NCI-H2029 treated with DMSO at 0.1 percent for 48 hours (cell line): ENCODE data around the gene PLCG1.

Experiments used
- DNase-seq: peaks from one replicate; lab custom pipeline; 2025; lab: John Stamatoyannopoulos, UW

Gene PLCG1

GRCh38 chr20:41214666-41215065 is 77.3 kb downstream of the PLCG1 start:
- DNase-seq: no peak

- no peak for DNase-seq
Observed at GRCh38 chr20:41217422-41217821, 80.1 kb downstream of the PLCG1 start.

GRCh38 chr20:41218466-41218865 is 81.1 kb downstream of the PLCG1 start:
- DNase-seq: no peak

GRCh38 chr20:41219824-41220223 is 82.5 kb downstream of the PLCG1 start:
- no peak for DNase-seq

- DNase-seq: no peak
Observed at GRCh38 chr20:41221614-41222218, 84.4 kb downstream of the PLCG1 start.

GRCh38 chr20:41222296-41222695 is 85.0 kb downstream of the PLCG1 start:
- peak; percentile 5 for DNase-seq

DNA sequence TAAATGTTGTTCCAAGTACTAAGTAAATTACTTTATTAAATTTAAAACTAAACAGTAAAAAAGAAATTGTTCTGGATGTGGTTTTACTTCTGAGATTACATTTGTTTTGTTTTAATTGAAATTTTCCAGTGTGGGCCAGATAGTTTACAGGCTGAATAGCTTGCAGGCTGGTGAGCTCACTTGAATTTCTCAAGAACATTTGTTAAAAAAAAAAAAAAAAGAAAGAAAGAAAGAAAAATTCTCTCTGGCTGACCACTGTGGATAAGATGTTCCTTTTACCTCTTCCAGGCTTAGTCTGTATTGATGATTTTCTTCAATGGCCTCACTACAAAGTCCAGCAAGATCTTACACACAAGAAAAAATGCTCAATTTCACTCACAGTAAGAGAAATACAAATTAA is 85.4 kb downstream of the PLCG1 start:
- no peak for DNase-seq

DNA sequence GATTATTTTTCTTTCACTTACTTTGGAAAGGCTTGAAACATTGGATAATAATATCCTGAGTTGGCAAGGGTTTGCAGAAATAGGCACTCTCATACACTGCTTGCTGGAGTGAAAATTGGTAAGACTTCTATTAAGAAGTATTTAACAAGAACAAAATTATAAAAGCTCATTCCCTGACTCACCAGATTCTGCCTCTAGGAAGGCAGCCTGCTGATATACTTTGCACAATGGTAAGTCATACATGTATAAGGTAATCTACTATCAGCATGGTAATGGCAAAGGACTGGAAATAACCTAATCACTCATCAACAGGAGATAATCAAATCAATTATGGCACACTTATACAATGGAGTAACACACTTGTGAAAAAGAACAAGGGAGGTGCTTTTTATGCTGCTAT is 85.8 kb downstream of the PLCG1 start:
- DNase-seq: no peak

DNA sequence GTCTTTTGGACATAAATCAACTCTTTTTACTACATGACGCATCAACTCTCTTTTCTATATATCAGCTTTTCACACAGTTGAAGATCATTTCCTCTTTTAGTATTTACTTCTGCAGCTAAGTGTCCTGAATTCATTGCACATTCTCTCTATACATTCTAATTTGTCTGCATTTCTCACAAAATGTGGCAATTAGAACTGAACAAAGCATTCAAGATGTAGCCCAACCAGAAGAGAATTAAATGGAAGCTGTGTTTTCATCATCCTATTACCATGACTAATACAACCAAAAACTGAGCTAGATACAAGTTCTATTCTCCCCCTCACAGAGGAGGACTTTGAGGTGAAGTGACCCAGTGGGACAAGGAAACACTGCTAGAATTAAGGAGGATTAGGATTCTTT is 86.9 kb downstream of the PLCG1 start:
- DNase-seq: no peak

GRCh38 chr20:41225091-41225490 is 87.7 kb downstream of the PLCG1 start:
- DNase-seq: no peak

DNA sequence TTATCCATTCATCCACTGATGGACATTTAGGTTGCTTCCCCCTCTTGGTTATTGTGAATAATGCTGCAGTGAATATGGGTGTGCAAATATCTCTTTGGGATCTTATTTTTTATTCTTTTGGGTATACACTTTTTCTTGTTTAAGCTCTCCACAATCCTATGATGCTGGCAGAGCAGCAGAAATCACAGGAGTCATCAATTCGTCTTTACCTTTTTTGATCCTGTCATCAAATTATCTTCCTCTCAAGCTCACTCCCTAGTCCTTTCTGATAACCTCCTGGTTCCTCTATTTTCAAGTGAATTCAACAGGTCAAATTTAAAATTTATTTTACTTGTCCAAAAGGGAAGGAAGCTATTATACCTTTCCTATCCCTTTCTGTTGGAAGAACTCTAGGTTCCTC is 89.1 kb downstream of the PLCG1 start:
- DNase-seq: no peak
